ENCODE results near the gene POLR2I. TPM values are rescaled to one million over a fixed set of nuclear protein-coding genes. Genes with fewer than 3 reads are reported as not detected.

POLR2I gene
- total and polyA plus RNA-seq, 2 donors (not counting 3 experiments of a cell fraction or from before 2014, with no cell fraction given) = 53.0 to 64.8 TPM

- H3K36me3 ChIP-seq (ENCODE audit: control insufficient read depth in 2 of 2, extremely low read depth in 1 of 2, insufficient read depth in 2 of 2, low read length in 2 of 2) = peaks cover 7 to 10% of the 10 kb centered on the region in 2 experiments
- H3K4me2 ChIP-seq (ENCODE audit: insufficient read depth, low read length) = no peak overlapping the region
- BruUV-seq (replicated peaks) = no TSS peak
- dilution Hi-C loops (cut with MboI; ENCODE audit: extremely low pct_ligation_motif_present, low sequenced_read_pairs) (no loop called here), intact Hi-C loops (cut with micrococcal nuclease) (no loop called here)
- FAIRE-seq (no peak), DNase-seq (ENCODE audit: low read depth, low spot score) (no peak)
- H3K9ac ChIP-seq (replicated peaks; ENCODE audit: extremely low read depth, insufficient read depth, low read length) = no peak overlapping the region
- no peaks in the 10 kb centered on the region for H3K9me1 ChIP-seq (replicated peaks; ENCODE audit: control insufficient read depth, extremely low read depth, insufficient read depth, low read length)
- TF ChIP-seq POLR2A (IDR thresholded peaks at IDR 0.05; ENCODE audit: low read depth, low read length) = no peak
- no peak for TF ChIP-seq MYC (IDR thresholded peaks at IDR 0.05; ENCODE audit: low read depth, low read length)
- TF ChIP-seq EZH2 (IDR thresholded peaks at IDR 0.05; ENCODE audit: borderline replicate concordance, low read depth, low read length, severe bottlenecking) = no peak
- no peak for TF ChIP-seq CTCF (IDR thresholded peaks at IDR 0.05; ENCODE audit: extremely low read depth in 1 of 2, insufficient read depth in 1 of 2, low read depth in 1 of 2, low read length in 2 of 2)
- TF ChIP-seq MAX (IDR thresholded peaks at IDR 0.05; ENCODE audit: insufficient read depth, insufficient read length) = no peak
- no peak for TF ChIP-seq GATA2 (IDR thresholded peaks at IDR 0.05; ENCODE audit: insufficient read depth, insufficient read length, low read depth, low read length)
- no peak for TF ChIP-seq FOS (IDR thresholded peaks at IDR 0.05; ENCODE audit: borderline replicate concordance, insufficient read depth, low read length)
- no peak for TF ChIP-seq POLR2AphosphoS5 (IDR thresholded peaks at IDR 0.05; ENCODE audit: insufficient read depth, low read depth, low read length)
- TF ChIP-seq JUN (IDR thresholded peaks at IDR 0.05; ENCODE audit: borderline replicate concordance, insufficient read depth, insufficient read length, low read depth) = no peak
- ChIA-PET CTCF (interaction anchor here (0.6 kb wide), 1 partner anchor 16 kb away, joined by 3 read pairs; no protein-coding TSS in a partner anchor), POLR2A (no interaction called here)
- no peaks in the 10 kb centered on the region for H3K79me2 ChIP-seq (ENCODE audit: control insufficient read depth, insufficient read depth, low read length)
- no peaks in the 10 kb centered on the region for H4K20me1 ChIP-seq (replicated peaks; ENCODE audit: control insufficient read depth, extremely low read depth, insufficient read depth, low read length)
- no peaks in the 10 kb centered on the region for H3K4me1 ChIP-seq (ENCODE audit: control insufficient read depth, extremely low read depth, insufficient read depth, low read length)
- no peaks in the 10 kb centered on the region for H3K9me3 ChIP-seq (replicated peaks; ENCODE audit: control insufficient read depth, insufficient read depth, low read length)
- H3K4me3 ChIP-seq (replicated peaks in 1 of 3; ENCODE audit: insufficient read depth in 1 of 3, low read depth in 1 of 3, low read length in 3 of 3) = no peak overlapping the region
- no peak overlapping the region for H3K27ac ChIP-seq (ENCODE audit: insufficient read depth, low read depth, low read length)
- no peaks in the 10 kb centered on the region for H3K27me3 ChIP-seq (ENCODE audit: control insufficient read depth in 2 of 2, insufficient read depth in 2 of 2, low read length in 2 of 2)
- no peak overlapping the region for H2AFZ ChIP-seq (ENCODE audit: low read depth, low read length)
Measured at GRCh38 chr19:36086326-36086725, 28.3 kb downstream of the POLR2I start.
